ENCODE results near the gene CFDP1. TPM values are rescaled to one million over a fixed set of nuclear protein-coding genes. Genes with fewer than 3 reads are reported as not detected.
"Not testable (repeated sequence)": the region's sequence is repeated elsewhere in the genome, so short reads cannot be mapped to it uniquely, and the experiment has no call there.

CFDP1 gene
- polyA plus RNA-seq, 3 donors from 2014 or later, result 30.9 to 38.8 (median 32.6) TPM

DNA sequence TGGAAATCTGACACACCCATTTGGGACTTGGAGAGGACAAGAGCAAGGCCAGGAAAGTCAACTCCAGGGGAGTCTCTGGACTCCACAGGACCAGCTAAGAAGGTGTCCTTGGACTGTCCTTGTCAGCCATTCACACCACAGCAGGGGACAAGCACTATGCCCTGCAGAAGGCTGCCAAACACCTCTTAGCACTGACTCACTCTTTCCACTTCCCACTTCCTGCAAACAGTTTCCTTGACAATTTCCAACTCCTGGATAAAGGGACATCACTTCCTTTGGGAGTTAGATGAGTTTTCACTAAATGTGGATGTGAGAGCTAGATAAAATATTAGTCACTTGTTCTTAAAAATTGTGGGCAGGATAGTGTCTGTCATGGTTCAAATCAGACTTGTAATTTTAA, 144.1 kb downstream of the CFDP1 start:
- H3K36me3 Mint-ChIP-seq, result peaks cover 37 to 50% (median 41%) of the 10 kb centered on the region in 3 donors

DNA sequence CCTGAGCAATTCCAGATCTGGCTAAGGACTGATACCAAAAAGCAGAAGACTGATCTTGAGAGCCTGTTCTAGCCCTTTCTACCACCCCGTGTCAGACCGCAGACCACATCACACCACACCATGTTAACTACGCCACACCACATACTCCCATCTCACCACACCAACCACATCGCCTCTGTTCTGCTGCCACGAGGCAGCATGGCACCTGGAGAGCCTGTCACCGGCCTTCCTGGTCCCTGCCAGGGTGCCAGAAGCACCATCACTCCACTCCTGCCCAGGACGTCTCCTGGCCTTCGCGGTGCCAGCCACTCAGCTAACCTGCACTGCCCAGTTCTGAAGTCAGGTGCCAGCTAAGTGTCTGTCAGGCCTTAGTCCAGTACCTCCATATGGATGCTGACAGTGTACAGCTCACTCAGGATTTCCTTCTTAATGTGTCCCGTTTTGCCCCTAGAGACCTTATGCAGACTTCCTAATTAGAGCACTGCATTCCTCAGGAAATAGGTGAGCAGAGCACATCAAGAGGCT, 144.6 kb downstream of the CFDP1 start:
- Mint-ChIP-seq H3K27ac (peak overlapping the region; percentile 1 to 83 (median 51)), H3K4me3 (peak overlapping the region; percentile 56 to 76 (median 66)), H3K4me1 (peaks cover 21 to 22% of the 10 kb centered on the region in 2 donors), H3K36me3 (peaks cover 31 to 44% (median 36%) of the 10 kb centered on the region in 3 donors), H3K27me3 (ENCODE audit: low read depth in 3 of 3) (peaks cover 24 to 59% (median 49%) of the 10 kb centered on the region in 3 donors), H3K9me3 (peaks cover 0 to 2% (median 0%) of the 10 kb centered on the region in 6 donors)
- DNase-seq, result peak; percentile 82 to 85 (median 83)

More for the DNA sequence above, 144.1 kb downstream of the CFDP1 start:
- H3K4me1 Mint-ChIP-seq, result peaks cover 21 to 22% of the 10 kb centered on the region in 2 donors
- H3K9me3 Mint-ChIP-seq, result peaks cover 0 to 2% (median 0%) of the 10 kb centered on the region in 6 donors
- peaks cover 24 to 54% (median 49%) of the 10 kb centered on the region in 3 donors for H3K27me3 Mint-ChIP-seq (ENCODE audit: low read depth in 3 of 3)
- H3K4me3 Mint-ChIP-seq, result peak overlapping the region in 1 of 5 donors; percentile 66
- DNase-seq, result no peak
- peak overlapping the region in 2 of 6 donors; percentile 71 to 83 for H3K27ac Mint-ChIP-seq

DNA sequence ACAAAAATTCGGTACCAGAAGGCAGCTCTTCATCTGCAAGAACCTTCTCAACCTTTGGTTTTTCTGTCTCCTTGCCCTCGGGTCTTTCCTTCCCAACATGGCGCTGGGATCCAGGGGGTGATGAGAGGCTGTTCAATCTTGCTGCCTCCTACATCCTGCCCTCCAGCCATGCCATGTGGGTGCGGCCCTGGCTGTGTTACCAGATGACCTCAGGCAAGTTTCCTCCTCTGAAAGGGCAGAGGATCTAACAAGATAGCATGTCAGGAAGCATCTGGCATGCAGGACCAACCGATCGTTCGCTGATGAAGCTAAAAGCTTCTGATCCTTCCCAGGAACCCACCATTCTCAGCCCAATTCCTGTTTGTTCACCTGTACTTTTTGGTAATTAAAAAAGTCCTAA, 145.1 kb downstream of the CFDP1 start:
- H3K9me3 Mint-ChIP-seq, result peaks cover 0 to 2% (median 0%) of the 10 kb centered on the region in 6 donors
- H3K36me3 Mint-ChIP-seq, result peaks cover 27 to 40% (median 31%) of the 10 kb centered on the region in 3 donors
- H3K27ac Mint-ChIP-seq, result peak overlapping the region in 5 of 6 donors; percentile 1 to 83 (median 71)
- H3K27me3 Mint-ChIP-seq (ENCODE audit: low read depth in 3 of 3), result peaks cover 26 to 59% (median 49%) of the 10 kb centered on the region in 3 donors
- DNase-seq, result no peak
- H3K4me3 Mint-ChIP-seq, result peak overlapping the region; percentile 56 to 76 (median 66)
- peaks cover 21 to 22% of the 10 kb centered on the region in 2 donors for H3K4me1 Mint-ChIP-seq

DNA sequence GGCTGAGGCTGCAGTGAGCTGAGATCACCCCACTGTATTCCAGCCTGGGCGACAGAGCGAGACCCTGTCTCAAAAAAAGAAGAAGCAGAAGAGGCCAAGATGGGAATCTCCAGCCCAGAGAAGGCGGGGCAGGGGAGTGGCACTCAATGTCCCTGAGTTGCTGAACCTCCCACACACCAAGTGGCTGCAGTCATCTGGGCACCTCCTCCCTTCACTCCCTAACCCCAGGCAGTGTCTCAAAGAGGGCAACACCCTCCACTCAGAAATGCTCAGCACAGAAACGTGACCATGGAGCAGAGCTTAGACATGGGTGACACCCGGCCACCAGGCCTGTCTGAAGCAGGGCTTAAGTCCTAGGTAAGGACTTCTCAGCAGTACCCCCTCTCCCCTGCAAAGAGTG, 145.6 kb downstream of the CFDP1 start:
- H3K27ac Mint-ChIP-seq, result no peak overlapping the region
- peak overlapping the region in 4 of 5 donors; percentile 21 to 76 (median 62) for H3K4me3 Mint-ChIP-seq
- H3K27me3 Mint-ChIP-seq (ENCODE audit: low read depth in 3 of 3), result peaks cover 26 to 54% (median 49%) of the 10 kb centered on the region in 3 donors
- no peak for DNase-seq
- peaks cover 22 to 35% (median 26%) of the 10 kb centered on the region in 3 donors for H3K36me3 Mint-ChIP-seq
- H3K4me1 Mint-ChIP-seq, result peaks cover 21 to 22% of the 10 kb centered on the region in 2 donors
- H3K9me3 Mint-ChIP-seq, result peaks cover 0 to 2% (median 0%) of the 10 kb centered on the region in 6 donors

DNA sequence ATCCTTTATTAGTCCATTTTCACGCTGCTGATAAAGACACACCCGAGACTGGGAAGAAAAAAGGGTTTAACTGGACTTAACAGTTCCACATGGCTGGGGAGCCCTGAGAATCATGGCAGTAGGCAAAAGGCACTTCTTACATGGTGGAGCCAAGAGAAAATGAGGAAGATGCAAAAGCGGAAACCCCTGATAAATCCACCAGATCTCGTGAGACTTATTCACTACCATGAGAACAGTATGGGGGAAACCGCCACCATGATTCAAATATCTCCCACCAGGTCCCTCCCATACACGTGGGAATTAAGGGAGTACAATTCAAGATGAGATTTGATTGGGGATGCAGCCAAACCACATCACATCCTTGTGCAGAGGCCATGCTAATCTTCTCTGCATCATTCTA, 146.9 kb downstream of the CFDP1 start:
- Mint-ChIP-seq H3K27me3 (ENCODE audit: low read depth in 3 of 3) (peaks cover 26 to 57% (median 53%) of the 10 kb centered on the region in 3 donors), H3K4me1 (peaks cover 21 to 22% of the 10 kb centered on the region in 2 donors), H3K4me3 (no peak overlapping the region), H3K9me3 (no peaks in the 10 kb centered on the region), H3K36me3 (peaks cover 15 to 31% (median 16%) of the 10 kb centered on the region in 3 donors), H3K27ac (no peak overlapping the region)
- no peak for DNase-seq

DNA sequence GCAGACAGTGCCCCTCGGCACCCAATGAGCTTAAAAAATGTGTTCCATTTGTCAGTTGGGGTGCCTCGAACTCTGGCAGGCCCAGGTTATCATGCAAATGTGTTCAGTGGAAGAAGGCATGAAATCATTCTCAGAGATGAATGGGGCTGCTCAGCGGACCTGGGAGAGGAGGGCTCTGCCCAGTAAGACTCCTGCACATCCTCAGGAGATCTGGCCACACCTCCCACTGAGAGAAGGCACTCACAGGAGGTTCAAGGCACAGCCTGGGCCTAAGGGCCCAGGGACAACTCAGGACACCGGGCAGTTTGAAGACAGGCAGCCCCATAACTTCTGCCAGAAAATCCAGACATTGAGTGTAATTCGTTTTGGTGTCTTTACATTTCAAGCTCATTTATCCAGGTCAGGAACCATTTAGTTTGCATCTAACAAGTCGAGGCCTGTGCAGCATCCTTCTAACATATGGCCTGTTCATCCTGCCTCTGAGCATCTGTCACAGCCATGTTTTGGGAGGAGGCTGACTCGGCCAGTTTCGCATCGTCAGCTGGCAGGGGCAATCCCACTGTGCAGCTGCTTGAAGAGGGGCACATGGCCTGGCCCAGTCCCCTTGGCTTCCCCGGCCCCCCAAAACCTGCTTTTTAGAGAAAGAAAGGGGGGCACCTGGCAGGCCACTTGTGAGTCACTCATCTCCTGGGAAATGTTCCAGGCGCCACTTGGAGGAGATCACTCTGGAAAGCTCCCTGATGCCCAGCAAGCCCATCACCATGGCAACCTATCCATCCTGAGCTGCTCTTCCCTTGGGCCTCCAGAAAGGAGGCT, 150.6 kb downstream of the CFDP1 start:
- no peak overlapping the region for H3K4me3 Mint-ChIP-seq
- H3K4me1 Mint-ChIP-seq, result peaks cover 5 to 6% of the 10 kb centered on the region in 2 donors
- DNase-seq, result no peak
- peaks cover 27 to 43% (median 40%) of the 10 kb centered on the region in 3 donors for H3K27me3 Mint-ChIP-seq (ENCODE audit: low read depth in 3 of 3)
- no peaks in the 10 kb centered on the region for H3K9me3 Mint-ChIP-seq
- peaks cover 11 to 22% (median 14%) of the 10 kb centered on the region in 3 donors for H3K36me3 Mint-ChIP-seq
- no peak overlapping the region for H3K27ac Mint-ChIP-seq

DNA sequence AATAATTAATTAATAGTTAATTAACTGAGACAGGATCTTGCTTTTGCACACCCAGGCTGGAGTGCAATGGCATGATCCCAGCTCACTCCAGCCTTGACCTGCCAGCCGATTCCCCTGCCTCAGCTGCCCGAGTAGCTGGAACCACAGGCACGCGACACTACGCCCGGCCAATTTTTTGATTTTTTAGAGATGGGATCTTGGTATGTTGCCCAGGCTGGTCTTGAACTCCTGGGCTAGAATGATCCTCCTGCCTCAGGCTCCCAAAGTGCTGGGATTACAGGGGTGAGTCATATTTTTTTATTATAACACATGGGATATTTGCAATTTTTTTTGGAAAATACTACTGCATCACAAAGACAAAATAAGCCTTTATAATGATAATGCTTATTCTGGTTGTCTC, 151.5 kb downstream of the CFDP1 start:
- H3K27ac Mint-ChIP-seq, result no peak overlapping the region
- peaks cover 28 to 40% (median 38%) of the 10 kb centered on the region in 3 donors for H3K27me3 Mint-ChIP-seq (ENCODE audit: low read depth in 3 of 3)
- H3K9me3 Mint-ChIP-seq, result no peaks in the 10 kb centered on the region
- peaks cover 11 to 22% (median 14%) of the 10 kb centered on the region in 3 donors for H3K36me3 Mint-ChIP-seq
- H3K4me3 Mint-ChIP-seq, result no peak overlapping the region
- no peak for DNase-seq
- no peaks in the 10 kb centered on the region for H3K4me1 Mint-ChIP-seq

DNA sequence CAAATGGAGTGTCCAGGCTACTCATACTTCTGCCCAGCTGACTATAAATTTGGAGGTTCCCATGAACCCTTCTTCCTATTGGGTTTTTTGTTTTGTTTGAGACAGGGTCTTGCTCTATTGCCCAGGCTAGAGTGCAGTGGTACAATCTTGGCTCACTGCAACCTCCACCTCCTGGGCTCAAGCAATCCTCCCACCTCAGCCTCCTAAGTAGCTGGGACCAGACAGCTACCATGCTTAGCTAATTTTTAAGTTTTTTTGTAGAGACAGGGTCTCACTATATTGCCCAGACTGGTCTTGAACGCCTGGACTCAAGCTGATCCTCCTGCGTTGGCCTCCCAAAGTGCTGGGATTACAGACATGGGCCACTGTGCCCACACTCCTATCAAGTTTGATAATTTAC, 152.3 kb downstream of the CFDP1 start:
- peaks cover 26 to 34% (median 33%) of the 10 kb centered on the region in 3 donors for H3K27me3 Mint-ChIP-seq (ENCODE audit: low read depth in 3 of 3)

DNA sequence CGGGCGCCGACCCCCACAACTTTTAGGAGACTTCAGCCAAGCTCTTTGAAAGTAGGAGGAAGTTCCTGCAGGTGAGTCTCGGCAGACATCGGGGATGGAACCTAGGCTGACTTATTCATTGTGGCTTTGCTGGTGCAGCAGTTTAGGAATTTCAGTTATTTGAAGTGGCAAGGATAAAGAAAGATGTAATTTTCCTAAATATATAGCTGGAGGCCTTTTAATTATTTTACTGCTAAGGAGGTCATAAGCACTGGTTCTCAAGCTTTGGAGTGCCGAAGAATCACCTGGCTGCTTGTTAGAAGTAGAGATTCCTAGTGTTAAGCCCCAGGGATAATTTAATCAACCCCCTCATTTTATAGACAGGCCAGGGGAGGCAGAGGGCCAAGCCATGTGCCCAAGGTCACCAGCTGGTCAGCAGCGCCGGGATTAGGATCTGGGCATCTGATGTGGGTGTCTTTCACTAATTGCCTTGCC, 152.9 kb downstream of the CFDP1 start:
- H3K9me3 Mint-ChIP-seq, result no peaks in the 10 kb centered on the region
- DNase-seq, result no peak
- peaks cover 22 to 38% (median 28%) of the 10 kb centered on the region in 3 donors for H3K27me3 Mint-ChIP-seq (ENCODE audit: low read depth in 3 of 3)
- H3K4me1 Mint-ChIP-seq, result no peaks in the 10 kb centered on the region
- peaks cover 7 to 15% (median 10%) of the 10 kb centered on the region in 3 donors for H3K36me3 Mint-ChIP-seq
- H3K4me3 Mint-ChIP-seq, result no peak overlapping the region
- H3K27ac Mint-ChIP-seq, result no peak overlapping the region

More for the DNA sequence above, 152.3 kb downstream of the CFDP1 start:
- not testable (repeated sequence) for DNase-seq, H3K27ac Mint-ChIP-seq, H3K4me1 Mint-ChIP-seq, H3K4me3 Mint-ChIP-seq, H3K9me3 Mint-ChIP-seq
- peaks cover 11 to 19% (median 14%) of the 10 kb centered on the region in 3 donors for H3K36me3 Mint-ChIP-seq

DNA sequence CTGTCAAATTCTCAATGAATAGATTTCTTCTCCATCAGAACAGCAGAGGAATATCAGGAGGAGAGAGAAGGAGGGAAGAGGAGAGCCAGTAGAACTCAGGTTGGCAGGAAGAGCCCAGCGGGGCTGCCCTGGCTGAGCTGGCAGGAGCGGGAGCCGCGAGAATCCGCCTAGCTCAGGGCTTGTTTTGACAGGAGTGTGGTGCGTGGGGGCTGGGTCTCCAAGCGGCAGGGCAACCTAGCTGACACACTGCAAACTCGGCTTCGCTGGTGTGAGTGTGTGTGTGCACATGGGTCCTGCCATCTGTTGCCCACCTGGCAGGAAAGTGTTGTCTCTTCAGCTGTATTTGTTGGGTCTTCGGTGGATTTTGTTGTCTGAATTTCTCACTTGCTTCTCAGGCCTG, 154.0 kb downstream of the CFDP1 start:
- Mint-ChIP-seq H3K27me3 (ENCODE audit: low read depth in 3 of 3) (peaks cover 21 to 40% (median 23%) of the 10 kb centered on the region in 3 donors), H3K4me1 (no peaks in the 10 kb centered on the region), H3K4me3 (peak overlapping the region in 1 of 5 donors; percentile 14), H3K9me3 (no peaks in the 10 kb centered on the region), H3K36me3 (peaks cover 7 to 9% (median 7%) of the 10 kb centered on the region in 3 donors), H3K27ac (no peak overlapping the region)
- DNase-seq, result no peak

DNA sequence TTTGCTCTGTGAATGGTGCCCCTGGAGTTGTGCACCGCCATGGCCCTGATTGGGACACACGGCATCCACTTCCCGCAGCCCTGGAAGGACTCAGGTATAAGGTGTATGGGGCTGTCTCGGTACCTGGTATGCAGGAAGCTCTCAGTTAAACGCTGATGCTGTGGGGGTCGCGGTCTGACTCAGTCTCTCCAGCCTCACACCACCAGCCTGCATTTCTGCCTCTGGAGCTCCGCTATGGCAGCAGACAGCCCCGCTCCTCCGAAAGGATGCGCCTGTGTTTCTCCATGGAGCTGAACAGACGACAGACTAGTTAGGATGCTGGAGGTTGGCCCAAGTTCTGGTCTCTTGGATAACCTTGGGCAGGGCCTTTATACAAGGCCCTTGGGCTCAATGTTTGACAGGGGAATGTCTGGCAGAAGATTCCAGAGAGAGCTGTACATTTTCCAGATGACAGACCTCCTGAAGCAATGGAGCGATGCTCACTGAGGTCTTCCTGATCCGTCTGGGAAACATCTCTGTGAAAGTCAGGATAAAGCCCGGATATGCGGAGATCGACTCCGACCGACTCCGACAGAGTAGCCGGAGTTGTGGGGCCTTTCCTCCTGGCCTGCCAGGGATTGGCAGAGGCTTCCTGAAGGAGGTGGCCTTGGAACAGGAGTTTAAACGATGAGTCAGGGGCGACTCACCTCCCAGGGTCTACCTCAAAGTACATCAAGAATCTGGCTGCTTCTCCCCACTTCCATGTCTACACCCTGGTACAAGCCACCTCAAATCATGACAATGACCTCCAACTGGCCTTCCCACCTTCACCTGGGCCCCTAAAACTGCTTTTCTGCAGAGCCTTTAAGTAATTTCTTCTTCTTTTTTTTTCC, 160.0 kb downstream of the CFDP1 start:
- DNase-seq, result no peak
- no peak overlapping the region for H3K4me3 Mint-ChIP-seq
- H3K9me3 Mint-ChIP-seq, result no peaks in the 10 kb centered on the region

DNA sequence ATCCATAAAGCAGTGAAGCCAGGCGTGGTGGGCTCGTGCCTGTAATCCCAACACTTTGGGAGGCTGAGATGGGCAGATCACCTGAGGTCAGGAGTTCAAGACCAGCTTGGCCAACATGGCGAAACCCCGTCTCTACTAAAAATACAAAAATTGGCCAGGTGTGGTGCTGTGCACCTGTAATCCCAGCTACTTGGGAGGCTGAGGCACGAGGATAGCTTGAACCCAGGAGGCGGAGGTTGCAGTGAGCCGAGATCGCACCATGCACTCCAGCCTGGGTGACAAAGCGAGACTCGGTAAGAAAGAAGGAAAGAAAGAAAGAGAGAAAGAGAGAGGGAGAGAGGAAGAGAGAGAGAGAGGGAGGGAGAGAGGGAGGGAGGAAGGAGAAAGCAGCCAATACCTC, 160.7 kb downstream of the CFDP1 start:
- H3K4me1 Mint-ChIP-seq, H3K9me3 Mint-ChIP-seq, H3K4me3 Mint-ChIP-seq, H3K27ac Mint-ChIP-seq, H3K36me3 Mint-ChIP-seq, DNase-seq: not testable (repeated sequence)
- peaks cover 10 to 27% (median 24%) of the 10 kb centered on the region in 3 donors for H3K27me3 Mint-ChIP-seq (ENCODE audit: low read depth in 3 of 3)

More for the DNA sequence above, 160.0 kb downstream of the CFDP1 start:
- H3K36me3 Mint-ChIP-seq, result peaks cover 0 to 3% (median 0%) of the 10 kb centered on the region in 3 donors
- peaks cover 13 to 30% (median 27%) of the 10 kb centered on the region in 3 donors for H3K27me3 Mint-ChIP-seq (ENCODE audit: low read depth in 3 of 3)
- no peaks in the 10 kb centered on the region for H3K4me1 Mint-ChIP-seq
- H3K27ac Mint-ChIP-seq, result no peak overlapping the region

DNA sequence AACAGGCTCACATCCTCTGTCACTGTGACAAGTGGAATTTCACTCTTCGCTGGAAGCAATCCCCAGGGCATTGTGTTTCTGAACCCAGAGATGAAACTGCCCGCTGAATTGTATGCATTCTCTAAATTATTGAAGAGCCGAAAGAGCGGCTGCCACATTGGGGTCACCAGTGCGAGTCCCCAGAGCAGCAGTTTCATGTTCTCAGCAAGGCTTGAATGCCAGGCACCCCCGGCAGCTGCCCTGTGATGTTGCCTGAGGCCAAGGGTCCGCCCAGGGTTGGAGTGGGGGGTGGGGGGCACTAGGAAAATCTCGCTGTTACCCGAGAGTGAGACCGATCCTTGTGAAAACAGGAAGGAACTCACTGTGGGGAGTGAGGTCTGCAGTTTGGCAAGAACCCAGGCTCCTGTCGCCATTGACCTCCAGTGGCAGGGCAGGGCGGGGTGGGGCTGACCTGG, 161.2 kb downstream of the CFDP1 start:
- H3K4me1 Mint-ChIP-seq, result no peaks in the 10 kb centered on the region
- peaks cover 0 to 3% (median 0%) of the 10 kb centered on the region in 3 donors for H3K36me3 Mint-ChIP-seq
- H3K4me3 Mint-ChIP-seq, result no peak overlapping the region
- no peak for DNase-seq
- H3K27me3 Mint-ChIP-seq (ENCODE audit: low read depth in 3 of 3), result peaks cover 12 to 27% (median 23%) of the 10 kb centered on the region in 3 donors
- no peaks in the 10 kb centered on the region for H3K9me3 Mint-ChIP-seq
- H3K27ac Mint-ChIP-seq, result no peak overlapping the region
